Measurements from ENCODE around the gene RAPSN. TPM values are rescaled to one million over a fixed set of nuclear protein-coding genes. Genes with fewer than 3 reads are reported as not detected.

Gene RAPSN
- total and polyA plus RNA-seq, 2 donors from 2014 or later, result 0.28 to 0.41 TPM

DNA sequence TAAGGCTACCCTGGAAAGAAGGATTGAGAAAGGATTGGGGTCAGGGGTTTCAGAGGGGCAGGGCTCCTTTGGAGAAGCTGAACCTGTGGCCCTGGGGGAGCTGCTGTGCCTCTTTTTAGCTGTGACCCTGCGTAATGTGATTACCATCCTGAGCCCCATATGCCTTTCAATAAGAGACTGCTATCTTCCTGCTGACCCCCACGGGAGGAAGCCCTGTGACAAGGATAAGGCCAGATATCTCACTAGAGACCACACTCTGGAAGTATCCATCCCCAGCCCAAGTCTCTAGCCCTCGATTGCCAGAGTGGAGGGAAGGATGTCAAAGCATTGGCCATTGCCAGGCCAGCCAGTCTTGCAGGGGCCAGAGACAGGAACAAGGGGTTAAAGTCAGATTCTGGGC, 45.4 kb downstream of the RAPSN start:
- intact Hi-C loops (cut with DNase I), result no loop called here
- Histone ChIP-seq H3K4me1 (ENCODE audit: control insufficient read depth in 2 of 3, insufficient read depth in 2 of 3, low read depth in 1 of 3, low read length in 3 of 3) (peaks cover 5 to 16% (median 7%) of the 10 kb centered on the region in 3 donors), H3K9me3 (ENCODE audit: control insufficient read depth in 2 of 3, insufficient read depth in 1 of 3, low read length in 3 of 3) (no peaks in the 10 kb centered on the region), H3K36me3 (ENCODE audit: control insufficient read depth in 2 of 3, insufficient read depth in 3 of 3, low read length in 3 of 3) (no peaks in the 10 kb centered on the region), H3K4me3 (ENCODE audit: low read length in 3 of 3) (no peak overlapping the region), H3K9ac (ENCODE audit: low read length in 3 of 3) (no peak overlapping the region), H3K27me3 (ENCODE audit: control insufficient read depth, insufficient read depth, low read length) (no peaks in the 10 kb centered on the region), H3K27ac (ENCODE audit: low read depth in 2 of 2, low read length in 2 of 2) (no peak overlapping the region)
- DNase-seq (no peak), FAIRE-seq (no peak)
- TF ChIP-seq, protein P1, sequence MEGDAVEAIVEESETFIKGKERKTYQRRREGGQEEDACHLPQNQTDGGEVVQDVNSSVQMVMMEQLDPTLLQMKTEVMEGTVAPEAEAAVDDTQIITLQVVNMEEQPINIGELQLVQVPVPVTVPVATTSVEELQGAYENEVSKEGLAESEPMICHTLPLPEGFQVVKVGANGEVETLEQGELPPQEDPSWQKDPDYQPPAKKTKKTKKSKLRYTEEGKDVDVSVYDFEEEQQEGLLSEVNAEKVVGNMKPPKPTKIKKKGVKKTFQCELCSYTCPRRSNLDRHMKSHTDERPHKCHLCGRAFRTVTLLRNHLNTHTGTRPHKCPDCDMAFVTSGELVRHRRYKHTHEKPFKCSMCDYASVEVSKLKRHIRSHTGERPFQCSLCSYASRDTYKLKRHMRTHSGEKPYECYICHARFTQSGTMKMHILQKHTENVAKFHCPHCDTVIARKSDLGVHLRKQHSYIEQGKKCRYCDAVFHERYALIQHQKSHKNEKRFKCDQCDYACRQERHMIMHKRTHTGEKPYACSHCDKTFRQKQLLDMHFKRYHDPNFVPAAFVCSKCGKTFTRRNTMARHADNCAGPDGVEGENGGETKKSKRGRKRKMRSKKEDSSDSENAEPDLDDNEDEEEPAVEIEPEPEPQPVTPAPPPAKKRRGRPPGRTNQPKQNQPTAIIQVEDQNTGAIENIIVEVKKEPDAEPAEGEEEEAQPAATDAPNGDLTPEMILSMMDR (IDR thresholded peaks at IDR 0.05; ENCODE audit: borderline replicate concordance, extremely low read depth, insufficient read depth), result no peak

DNA sequence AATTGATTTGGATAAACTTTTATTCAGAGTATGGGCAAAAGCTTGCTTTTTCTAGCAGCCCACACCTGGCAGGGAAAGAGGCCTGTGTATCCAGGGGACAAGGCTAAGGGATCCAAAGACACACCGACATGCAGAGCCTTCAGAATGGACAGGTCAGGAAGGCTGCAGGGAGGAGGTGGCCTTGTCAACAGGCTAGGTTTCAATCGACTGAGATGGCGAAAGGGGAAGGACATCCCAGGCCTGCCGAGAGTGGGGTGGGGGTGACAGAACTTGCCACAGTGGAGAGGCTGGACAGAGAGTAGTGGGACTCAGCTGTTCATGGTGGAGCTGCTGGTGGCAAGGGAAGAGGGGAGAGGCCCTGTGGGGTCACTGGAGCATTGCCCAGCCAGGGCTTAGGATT, 45.8 kb downstream of the RAPSN start:
- Histone ChIP-seq H3K9me3 (ENCODE audit: control insufficient read depth in 2 of 3, insufficient read depth in 1 of 3, low read length in 3 of 3) (no peaks in the 10 kb centered on the region), H3K4me1 (ENCODE audit: control insufficient read depth in 2 of 3, insufficient read depth in 2 of 3, low read depth in 1 of 3, low read length in 3 of 3) (peaks cover 5 to 16% (median 7%) of the 10 kb centered on the region in 3 donors), H3K9ac (ENCODE audit: low read length in 3 of 3) (no peak overlapping the region), H3K36me3 (ENCODE audit: control insufficient read depth in 2 of 3, insufficient read depth in 3 of 3, low read length in 3 of 3) (no peaks in the 10 kb centered on the region), H3K27ac (ENCODE audit: low read depth in 2 of 2, low read length in 2 of 2) (no peak overlapping the region), H3K27me3 (ENCODE audit: control insufficient read depth, insufficient read depth, low read length) (no peaks in the 10 kb centered on the region), H3K4me3 (ENCODE audit: low read length in 3 of 3) (no peak overlapping the region)
- TF ChIP-seq, protein P1 (IDR thresholded peaks at IDR 0.05; ENCODE audit: borderline replicate concordance, extremely low read depth, insufficient read depth), result no peak
- intact Hi-C loops (cut with DNase I), result no loop called here
- DNase-seq, result peak in 1 of 5 donors; percentile 32
- FAIRE-seq, result no peak

DNA sequence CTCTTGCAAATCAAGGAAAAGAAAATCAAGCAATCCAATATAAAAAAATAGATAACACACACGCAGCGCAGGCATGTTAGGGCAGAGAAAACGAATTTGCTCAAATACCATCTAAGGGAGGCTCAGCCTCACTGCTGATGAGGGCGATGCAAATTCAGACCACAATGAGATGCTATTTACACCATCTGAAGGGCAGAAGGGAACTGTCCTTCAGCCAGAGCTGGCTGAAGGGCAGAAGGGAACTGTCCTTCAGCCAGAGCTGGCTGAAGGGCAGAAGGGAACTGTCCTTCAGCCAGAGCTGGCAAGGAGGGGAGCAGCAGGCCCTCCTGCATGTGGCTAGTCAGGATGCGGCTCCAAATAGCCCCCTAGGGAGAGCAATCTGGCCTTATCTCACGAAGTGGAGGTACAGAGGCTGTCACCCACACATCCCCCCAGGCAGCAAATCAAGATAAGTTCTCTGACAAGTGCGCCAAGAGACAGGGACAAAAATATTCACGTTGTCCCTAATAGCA, 48.1 kb downstream of the RAPSN start:
- peaks cover 0 to 7% (median 0%) of the 10 kb centered on the region in 3 donors for H3K4me1 ChIP-seq (ENCODE audit: control insufficient read depth in 2 of 3, insufficient read depth in 2 of 3, low read depth in 1 of 3, low read length in 3 of 3)
- intact Hi-C loops (cut with DNase I), result no loop called here
- DNase-seq (peak in 1 of 5 donors; percentile 38), FAIRE-seq (no peak)
- H3K9ac ChIP-seq (ENCODE audit: low read length in 3 of 3), result peak overlapping the region in 2 of 3 donors; percentile 46 to 54
- no peaks in the 10 kb centered on the region for H3K27me3 ChIP-seq (ENCODE audit: control insufficient read depth, insufficient read depth, low read length)
- peak overlapping the region in 2 of 3 donors; percentile 45 to 52 for H3K4me3 ChIP-seq (ENCODE audit: low read length in 3 of 3)
- TF ChIP-seq, protein P1 (IDR thresholded peaks at IDR 0.05; ENCODE audit: borderline replicate concordance, extremely low read depth, insufficient read depth), result no peak
- no peaks in the 10 kb centered on the region for H3K9me3 ChIP-seq (ENCODE audit: control insufficient read depth in 2 of 3, insufficient read depth in 1 of 3, low read length in 3 of 3)
- H3K36me3 ChIP-seq (ENCODE audit: control insufficient read depth in 2 of 3, insufficient read depth in 3 of 3, low read length in 3 of 3), result no peaks in the 10 kb centered on the region
- H3K27ac ChIP-seq (ENCODE audit: low read depth in 2 of 2, low read length in 2 of 2), result peak overlapping the region; percentile 30 to 82

Data from kidney (tissue), 14 donors.